ENCODE measurements around the gene VAT1L. TPM values are rescaled to one million over a fixed set of nuclear protein-coding genes. Genes with fewer than 3 reads are reported as not detected.

Gene VAT1L, protein sequence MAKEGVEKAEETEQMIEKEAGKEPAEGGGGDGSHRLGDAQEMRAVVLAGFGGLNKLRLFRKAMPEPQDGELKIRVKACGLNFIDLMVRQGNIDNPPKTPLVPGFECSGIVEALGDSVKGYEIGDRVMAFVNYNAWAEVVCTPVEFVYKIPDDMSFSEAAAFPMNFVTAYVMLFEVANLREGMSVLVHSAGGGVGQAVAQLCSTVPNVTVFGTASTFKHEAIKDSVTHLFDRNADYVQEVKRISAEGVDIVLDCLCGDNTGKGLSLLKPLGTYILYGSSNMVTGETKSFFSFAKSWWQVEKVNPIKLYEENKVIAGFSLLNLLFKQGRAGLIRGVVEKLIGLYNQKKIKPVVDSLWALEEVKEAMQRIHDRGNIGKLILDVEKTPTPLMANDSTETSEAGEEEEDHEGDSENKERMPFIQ
- 1 to 10 TPM in 1 of 2 donors, under 1 TPM in 1; 0.53 to 4.1 TPM for total RNA-seq
- 27.8 TPM for polyA plus RNA-seq (2013, experiment 1 of 2)
- 23.1 TPM for polyA plus RNA-seq (2013, experiment 2 of 2)
- long read RNA-seq, experiment 1, result 0 reads
- long read RNA-seq, experiment 2, result 0 reads
- long read RNA-seq, experiment 3, transcript VAT1L-201 (9 exons, 3,825 nt), result major isoform, 23 of 27 reads
- long read RNA-seq, experiment 3, partial matches to known transcripts, result 3 of 27 reads
- long read RNA-seq, experiment 3, other reads (novel, unspliced or antisense), result 1 of 27 reads
- long read RNA-seq, experiment 4, result 0 reads

DNA sequence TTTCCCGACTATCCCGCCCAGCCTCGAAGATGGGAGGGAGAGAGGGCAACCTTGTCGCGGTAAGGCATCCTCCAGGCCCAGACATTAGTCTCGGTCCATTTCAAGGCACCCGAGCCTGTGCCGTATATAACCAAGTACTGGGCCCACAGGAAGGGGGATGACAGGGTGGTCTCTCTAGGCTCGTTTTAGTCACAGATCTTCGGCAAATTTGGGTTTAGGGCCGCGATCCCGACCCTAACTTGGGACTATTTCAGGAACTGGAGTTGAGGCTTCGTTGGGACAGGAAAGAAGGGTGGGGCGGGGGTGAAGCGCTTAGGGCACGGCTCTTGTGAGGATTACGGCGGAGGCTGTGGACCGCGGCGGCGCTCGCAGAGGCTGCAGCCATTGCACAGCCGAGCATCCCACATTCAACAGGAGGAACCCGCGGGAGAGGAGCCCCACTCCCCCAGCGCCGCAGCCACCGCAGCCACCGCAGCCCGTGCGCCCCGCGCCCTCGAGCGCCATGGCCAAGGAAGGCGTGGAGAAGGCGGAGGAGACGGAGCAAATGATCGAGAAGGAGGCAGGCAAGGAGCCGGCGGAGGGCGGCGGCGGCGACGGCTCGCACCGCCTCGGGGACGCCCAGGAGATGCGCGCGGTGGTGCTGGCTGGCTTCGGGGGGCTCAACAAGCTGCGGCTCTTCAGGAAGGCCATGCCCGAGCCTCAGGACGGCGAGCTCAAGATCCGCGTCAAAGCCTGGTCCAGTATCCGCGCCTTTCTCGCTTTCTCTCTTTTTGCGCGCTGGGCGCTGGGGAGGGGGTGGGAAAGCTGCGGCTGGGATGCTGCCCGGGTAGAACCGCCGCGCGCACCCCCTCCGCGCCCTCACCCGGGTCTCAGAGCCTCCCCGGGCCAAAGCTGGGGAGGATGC is at the start of gene VAT1L:
Gene VAT1L, plus strand, starts transcription at position 384 of the 904 bp plus-strand sequence. Its CDS starts 119 bp downstream, at position 503.
- Mint-ChIP-seq H3K4me3 (peak within 1 kb of the TSS; percentile 67), H3K4me1 (peaks cover 11% of the 10 kb centered on the region), H3K36me3 (ENCODE audit: low read depth) (peaks cover 3% of the 10 kb centered on the region), H3K27me3 (ENCODE audit: insufficient read depth) (peaks cover 77% of the 10 kb centered on the region), H3K27ac (no peak within 1 kb of the TSS), H3K9me3 (peaks cover 6% of the 10 kb centered on the region)
- TF ChIP-seq, protein P1, sequence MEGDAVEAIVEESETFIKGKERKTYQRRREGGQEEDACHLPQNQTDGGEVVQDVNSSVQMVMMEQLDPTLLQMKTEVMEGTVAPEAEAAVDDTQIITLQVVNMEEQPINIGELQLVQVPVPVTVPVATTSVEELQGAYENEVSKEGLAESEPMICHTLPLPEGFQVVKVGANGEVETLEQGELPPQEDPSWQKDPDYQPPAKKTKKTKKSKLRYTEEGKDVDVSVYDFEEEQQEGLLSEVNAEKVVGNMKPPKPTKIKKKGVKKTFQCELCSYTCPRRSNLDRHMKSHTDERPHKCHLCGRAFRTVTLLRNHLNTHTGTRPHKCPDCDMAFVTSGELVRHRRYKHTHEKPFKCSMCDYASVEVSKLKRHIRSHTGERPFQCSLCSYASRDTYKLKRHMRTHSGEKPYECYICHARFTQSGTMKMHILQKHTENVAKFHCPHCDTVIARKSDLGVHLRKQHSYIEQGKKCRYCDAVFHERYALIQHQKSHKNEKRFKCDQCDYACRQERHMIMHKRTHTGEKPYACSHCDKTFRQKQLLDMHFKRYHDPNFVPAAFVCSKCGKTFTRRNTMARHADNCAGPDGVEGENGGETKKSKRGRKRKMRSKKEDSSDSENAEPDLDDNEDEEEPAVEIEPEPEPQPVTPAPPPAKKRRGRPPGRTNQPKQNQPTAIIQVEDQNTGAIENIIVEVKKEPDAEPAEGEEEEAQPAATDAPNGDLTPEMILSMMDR (conservative IDR thresholded peaks at IDR 0.05), result no peak
- Histone ChIP-seq H3K27me3 (ENCODE audit: control insufficient read depth, insufficient read depth, low read length, poor library complexity, severe bottlenecking) (peaks cover 69% of the 10 kb centered on the region), H3K9me3 (ENCODE audit: control insufficient read depth, low read length) (peaks cover 4% of the 10 kb centered on the region), H3K4me3 (ENCODE audit: low read length) (peak within 1 kb of the TSS; percentile 75), H3K27ac (ENCODE audit: low read depth, low read length) (no peak within 1 kb of the TSS), H3K9ac (ENCODE audit: extremely low read depth, low read length, poor library complexity, severe bottlenecking) (no peak within 1 kb of the TSS), H3K4me1 (ENCODE audit: control insufficient read depth, insufficient read depth, low read length) (no peaks in the 10 kb centered on the region), H3K36me3 (ENCODE audit: control insufficient read depth, insufficient read depth, low read length) (no peaks in the 10 kb centered on the region)
- peak; percentile 89 for DNase-seq
- 0% methylated on average over 17 to 78 of the region's 78 CpGs for WGBS, 2 experiments (ENCODE audit: insufficient coverage in 1 of 2, insufficient read length in 1 of 2)

DNA sequence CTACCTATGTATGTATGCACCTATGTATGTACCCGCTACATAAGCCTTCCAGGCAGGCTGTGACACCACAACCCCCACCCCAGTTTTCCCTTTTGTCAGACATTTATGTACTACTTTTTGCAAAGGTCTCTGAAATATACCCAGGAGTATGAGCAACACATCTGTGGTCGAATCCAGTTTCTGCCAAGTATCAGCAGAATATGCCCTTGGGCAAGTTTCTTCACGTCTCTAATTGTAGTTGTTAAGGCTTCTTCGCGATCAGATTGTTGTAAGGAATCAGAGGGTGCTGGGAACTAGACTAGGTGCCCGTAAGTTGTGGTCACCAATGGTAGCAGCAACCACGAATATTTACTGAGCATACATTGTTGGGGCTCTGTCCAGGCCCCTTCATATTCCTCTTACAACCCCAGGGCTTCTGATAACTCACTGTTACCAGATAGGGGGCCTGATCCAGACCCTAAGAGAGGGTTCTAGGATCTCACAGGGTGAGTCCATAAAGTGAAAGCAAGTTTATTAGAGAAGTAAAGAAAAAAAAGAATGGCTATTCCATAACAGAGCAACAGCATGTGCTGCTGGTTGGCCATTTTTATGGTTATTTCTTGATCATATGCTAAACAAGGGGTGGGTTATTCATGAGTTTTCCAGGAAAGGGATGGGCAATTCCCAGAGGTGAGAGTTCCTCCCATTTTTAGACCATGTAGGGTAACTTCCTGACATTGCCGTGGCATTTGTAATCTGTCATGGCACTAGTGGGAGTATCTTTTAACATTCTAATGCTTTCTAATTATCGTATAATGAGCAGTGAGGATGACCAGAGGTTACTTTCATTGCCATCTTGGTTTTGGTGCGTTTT is 49.4 kb upstream of the VAT1L start:
- Histone ChIP-seq H3K9ac (ENCODE audit: extremely low read depth, low read length, poor library complexity, severe bottlenecking) (no peak overlapping the region), H3K27ac (ENCODE audit: low read depth, low read length) (no peak overlapping the region), H3K4me1 (ENCODE audit: control insufficient read depth, insufficient read depth, low read length) (no peaks in the 10 kb centered on the region), H3K4me3 (ENCODE audit: low read length) (no peak overlapping the region), H3K9me3 (ENCODE audit: control insufficient read depth, low read length) (peaks cover 5% of the 10 kb centered on the region), H3K27me3 (ENCODE audit: control insufficient read depth, insufficient read depth, low read length, poor library complexity, severe bottlenecking) (no peaks in the 10 kb centered on the region), H3K36me3 (ENCODE audit: control insufficient read depth, insufficient read depth, low read length) (no peaks in the 10 kb centered on the region)
- no peak for DNase-seq
- H3K27me3 Mint-ChIP-seq (ENCODE audit: insufficient read depth), result no peaks in the 10 kb centered on the region
- TF ChIP-seq, protein P1 (conservative IDR thresholded peaks at IDR 0.05), result no peak
- H3K27ac Mint-ChIP-seq, result no peak overlapping the region
- no peaks in the 10 kb centered on the region for H3K4me1 Mint-ChIP-seq
- H3K9me3 Mint-ChIP-seq, result peaks cover 12% of the 10 kb centered on the region
- H3K4me3 Mint-ChIP-seq, result no peak overlapping the region
- WGBS, 2 experiments (ENCODE audit: insufficient coverage in 1 of 2, insufficient read length in 1 of 2), result 90 to 94% methylated on average over 7 to 10 of the region's 10 CpGs
- H3K36me3 Mint-ChIP-seq (ENCODE audit: low read depth), result peaks cover 3% of the 10 kb centered on the region

Measured in endodermal cell (in vitro differentiated cells).